ENCODE data around the gene JAZF1. TPM values are rescaled to one million over a fixed set of nuclear protein-coding genes. Genes with fewer than 3 reads are reported as not detected.

The JAZF1 gene
- total RNA-seq, 2 donors from 2014 or later: 9.3 to 37.4 TPM

DNA sequence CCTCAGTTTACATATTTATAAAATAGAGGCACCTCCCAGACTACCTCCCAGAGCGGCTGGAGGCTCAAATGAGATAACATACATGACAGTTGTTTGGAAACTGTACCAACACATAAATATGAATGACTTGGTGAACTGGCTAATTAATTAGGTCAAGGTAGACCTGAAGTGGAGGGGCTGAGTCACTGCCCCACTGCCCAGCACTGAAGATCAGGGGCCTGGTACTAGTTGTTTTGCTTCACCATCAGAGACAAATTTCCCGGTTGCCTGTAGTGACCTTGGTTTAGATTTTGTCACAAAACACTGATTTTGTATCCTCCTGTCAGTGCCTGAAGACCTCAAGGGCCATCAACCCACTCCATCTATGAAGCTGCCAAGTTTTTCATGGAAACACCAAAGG, 41.8 kb downstream of the JAZF1 start:
- intact Hi-C loops (cut with DNase I): no loop called here
- no peak for TF ChIP-seq POLR2AphosphoS5 (IDR thresholded peaks at IDR 0.05)
- TF ChIP-seq, protein P1, sequence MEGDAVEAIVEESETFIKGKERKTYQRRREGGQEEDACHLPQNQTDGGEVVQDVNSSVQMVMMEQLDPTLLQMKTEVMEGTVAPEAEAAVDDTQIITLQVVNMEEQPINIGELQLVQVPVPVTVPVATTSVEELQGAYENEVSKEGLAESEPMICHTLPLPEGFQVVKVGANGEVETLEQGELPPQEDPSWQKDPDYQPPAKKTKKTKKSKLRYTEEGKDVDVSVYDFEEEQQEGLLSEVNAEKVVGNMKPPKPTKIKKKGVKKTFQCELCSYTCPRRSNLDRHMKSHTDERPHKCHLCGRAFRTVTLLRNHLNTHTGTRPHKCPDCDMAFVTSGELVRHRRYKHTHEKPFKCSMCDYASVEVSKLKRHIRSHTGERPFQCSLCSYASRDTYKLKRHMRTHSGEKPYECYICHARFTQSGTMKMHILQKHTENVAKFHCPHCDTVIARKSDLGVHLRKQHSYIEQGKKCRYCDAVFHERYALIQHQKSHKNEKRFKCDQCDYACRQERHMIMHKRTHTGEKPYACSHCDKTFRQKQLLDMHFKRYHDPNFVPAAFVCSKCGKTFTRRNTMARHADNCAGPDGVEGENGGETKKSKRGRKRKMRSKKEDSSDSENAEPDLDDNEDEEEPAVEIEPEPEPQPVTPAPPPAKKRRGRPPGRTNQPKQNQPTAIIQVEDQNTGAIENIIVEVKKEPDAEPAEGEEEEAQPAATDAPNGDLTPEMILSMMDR (IDR thresholded peaks at IDR 0.05): no peak
- TF ChIP-seq POLR2A (IDR thresholded peaks at IDR 0.05): no peak
- Histone ChIP-seq H3K4me1 (replicated peaks) (no peaks in the 10 kb centered on the region), H3K4me3 (no peak overlapping the region), H3K27ac (no peak overlapping the region), H3K27me3 (replicated peaks; ENCODE audit: insufficient read depth) (no peaks in the 10 kb centered on the region), H3K9me3 (no peaks in the 10 kb centered on the region), H3K36me3 (no peaks in the 10 kb centered on the region)
- 91% methylated on average over 2 of the region's 2 CpGs for WGBS
- DNase-seq (ENCODE audit: low spot score): no peak

DNA sequence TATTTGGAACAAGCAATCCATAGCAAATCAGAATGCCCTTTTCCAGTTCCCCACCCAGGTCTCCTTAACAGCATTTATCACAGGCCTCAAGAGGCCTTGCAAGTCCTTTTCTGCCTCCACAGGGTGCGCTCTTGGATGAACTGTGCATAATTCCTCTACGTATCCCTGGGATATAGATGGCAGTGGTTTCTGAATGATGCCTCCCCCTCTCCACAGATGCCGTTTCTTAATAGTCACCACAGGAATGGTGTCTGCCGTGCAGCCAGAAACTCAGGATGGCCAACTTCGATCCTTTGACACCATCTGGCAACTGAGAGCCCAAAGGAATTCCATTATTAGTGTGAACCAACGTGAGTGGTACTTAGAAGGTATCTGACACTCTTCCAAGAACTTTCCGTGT, 43.1 kb downstream of the JAZF1 start:
- DNase-seq (ENCODE audit: low spot score): no peak
- Histone ChIP-seq H3K4me1 (replicated peaks) (no peaks in the 10 kb centered on the region), H3K4me3 (no peak overlapping the region), H3K27me3 (replicated peaks; ENCODE audit: insufficient read depth) (no peaks in the 10 kb centered on the region), H3K27ac (no peak overlapping the region), H3K36me3 (no peaks in the 10 kb centered on the region), H3K9me3 (no peaks in the 10 kb centered on the region)
- 76% methylated on average over 7 of the region's 7 CpGs for WGBS
- TF ChIP-seq, protein P1 (IDR thresholded peaks at IDR 0.05): no peak
- no peak for TF ChIP-seq POLR2AphosphoS5 (IDR thresholded peaks at IDR 0.05)
- TF ChIP-seq POLR2A (IDR thresholded peaks at IDR 0.05): no peak
- intact Hi-C loops (cut with DNase I): no loop called here

DNA sequence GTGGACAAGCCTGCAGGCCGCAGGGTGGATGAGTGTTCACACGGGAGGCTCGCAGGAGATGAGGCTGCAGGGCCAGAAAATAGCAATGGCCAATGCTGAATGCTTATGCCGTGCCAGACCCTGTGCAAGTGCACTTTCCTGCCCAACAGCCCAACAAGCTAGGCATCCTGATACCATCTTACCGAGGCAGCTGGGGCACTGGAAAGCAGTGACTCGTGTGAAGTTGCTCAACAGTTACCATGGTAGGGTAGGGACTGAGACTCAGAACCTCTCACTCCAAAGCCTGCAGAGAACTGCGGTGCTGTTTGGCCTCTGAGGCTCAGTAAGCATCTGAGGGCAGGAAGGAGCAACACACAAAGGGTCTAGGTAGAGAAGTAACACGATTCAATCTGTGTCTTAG, 43.7 kb downstream of the JAZF1 start:
- DNase-seq (ENCODE audit: low spot score): no peak
- TF ChIP-seq, protein P1 (IDR thresholded peaks at IDR 0.05): no peak
- TF ChIP-seq POLR2AphosphoS5 (IDR thresholded peaks at IDR 0.05) (no peak), POLR2A (IDR thresholded peaks at IDR 0.05) (no peak)
- no peaks in the 10 kb centered on the region for H3K9me3 ChIP-seq
- 88% methylated on average over 8 of the region's 8 CpGs for WGBS
- no peaks in the 10 kb centered on the region for H3K4me1 ChIP-seq (replicated peaks)
- H3K27me3 ChIP-seq (replicated peaks; ENCODE audit: insufficient read depth): no peaks in the 10 kb centered on the region
- no peaks in the 10 kb centered on the region for H3K36me3 ChIP-seq
- intact Hi-C loops (cut with DNase I): no loop called here
- H3K4me3 ChIP-seq: no peak overlapping the region
- H3K27ac ChIP-seq: no peak overlapping the region

DNA sequence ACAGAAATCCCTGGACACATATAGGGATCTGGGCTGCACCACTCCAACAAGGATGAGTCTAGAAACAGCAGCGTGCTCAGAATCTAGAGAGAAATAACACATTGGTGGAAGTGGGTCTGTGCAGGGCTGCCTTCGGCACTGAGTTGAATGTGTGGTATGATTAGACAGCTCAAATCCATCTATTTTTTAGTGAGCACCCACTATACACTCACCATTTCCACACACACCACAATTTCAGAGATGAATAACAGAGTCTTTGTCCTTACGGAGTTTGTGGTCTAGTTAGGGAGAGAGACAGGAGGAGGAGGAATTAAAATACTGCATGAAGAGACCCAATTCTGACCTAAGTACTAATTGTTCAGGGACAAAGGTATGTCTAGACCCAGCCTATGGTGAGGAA, 44.2 kb downstream of the JAZF1 start:
- intact Hi-C loops (cut with DNase I): no loop called here
- no peaks in the 10 kb centered on the region for H3K9me3 ChIP-seq
- TF ChIP-seq, protein P1 (IDR thresholded peaks at IDR 0.05): no peak
- no peak for TF ChIP-seq POLR2A (IDR thresholded peaks at IDR 0.05)
- TF ChIP-seq POLR2AphosphoS5 (IDR thresholded peaks at IDR 0.05): no peak
- H3K27me3 ChIP-seq (replicated peaks; ENCODE audit: insufficient read depth): no peaks in the 10 kb centered on the region
- no peak overlapping the region for H3K4me3 ChIP-seq
- no peaks in the 10 kb centered on the region for H3K36me3 ChIP-seq
- no peaks in the 10 kb centered on the region for H3K4me1 ChIP-seq (replicated peaks)
- 95% methylated on average over 3 of the region's 3 CpGs for WGBS
- DNase-seq (ENCODE audit: low spot score): no peak
- no peak overlapping the region for H3K27ac ChIP-seq

DNA sequence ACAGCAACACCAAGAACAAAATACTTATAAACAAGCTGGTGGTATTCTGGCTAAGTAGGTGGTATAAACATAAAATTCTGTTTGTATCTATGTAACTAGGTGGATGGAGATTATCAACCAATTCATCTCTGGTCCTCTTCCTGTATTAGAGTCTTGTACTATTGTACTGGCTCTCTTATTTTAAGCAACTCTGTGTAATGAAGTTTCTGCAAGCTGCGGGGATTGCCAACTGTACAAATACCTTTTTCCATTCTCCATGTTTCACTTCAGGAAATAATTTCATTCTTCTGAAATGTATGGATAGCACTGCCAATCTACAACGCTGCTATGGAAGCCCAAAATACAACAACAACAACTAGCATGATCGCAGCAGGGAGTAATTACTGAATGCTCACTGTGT, 44.8 kb downstream of the JAZF1 start:
- no peak for TF ChIP-seq POLR2A (IDR thresholded peaks at IDR 0.05)
- TF ChIP-seq POLR2AphosphoS5 (IDR thresholded peaks at IDR 0.05): no peak
- TF ChIP-seq, protein P1 (IDR thresholded peaks at IDR 0.05): no peak
- 33% methylated on average over 3 of the region's 3 CpGs for WGBS
- Histone ChIP-seq H3K27ac (peak overlapping the region in 1 of 2 donors; percentile 23), H3K4me3 (no peak overlapping the region), H3K9me3 (no peaks in the 10 kb centered on the region), H3K36me3 (no peaks in the 10 kb centered on the region), H3K27me3 (replicated peaks; ENCODE audit: insufficient read depth) (no peaks in the 10 kb centered on the region), H3K4me1 (replicated peaks) (no peaks in the 10 kb centered on the region)
- intact Hi-C loops (cut with DNase I): no loop called here
- DNase-seq (ENCODE audit: low spot score): no peak

Measured in prostate gland (tissue), 2 donors.